Nucleus accumbens (tissue), 56 donors: Measurements from ENCODE around the gene MAPK8.

Experiments
- DNase-seq, 56 donors: peaks; one replicate each; lab custom pipeline; 2025; lab: John Stamatoyannopoulos, UW

MAPK8 gene

DNA sequence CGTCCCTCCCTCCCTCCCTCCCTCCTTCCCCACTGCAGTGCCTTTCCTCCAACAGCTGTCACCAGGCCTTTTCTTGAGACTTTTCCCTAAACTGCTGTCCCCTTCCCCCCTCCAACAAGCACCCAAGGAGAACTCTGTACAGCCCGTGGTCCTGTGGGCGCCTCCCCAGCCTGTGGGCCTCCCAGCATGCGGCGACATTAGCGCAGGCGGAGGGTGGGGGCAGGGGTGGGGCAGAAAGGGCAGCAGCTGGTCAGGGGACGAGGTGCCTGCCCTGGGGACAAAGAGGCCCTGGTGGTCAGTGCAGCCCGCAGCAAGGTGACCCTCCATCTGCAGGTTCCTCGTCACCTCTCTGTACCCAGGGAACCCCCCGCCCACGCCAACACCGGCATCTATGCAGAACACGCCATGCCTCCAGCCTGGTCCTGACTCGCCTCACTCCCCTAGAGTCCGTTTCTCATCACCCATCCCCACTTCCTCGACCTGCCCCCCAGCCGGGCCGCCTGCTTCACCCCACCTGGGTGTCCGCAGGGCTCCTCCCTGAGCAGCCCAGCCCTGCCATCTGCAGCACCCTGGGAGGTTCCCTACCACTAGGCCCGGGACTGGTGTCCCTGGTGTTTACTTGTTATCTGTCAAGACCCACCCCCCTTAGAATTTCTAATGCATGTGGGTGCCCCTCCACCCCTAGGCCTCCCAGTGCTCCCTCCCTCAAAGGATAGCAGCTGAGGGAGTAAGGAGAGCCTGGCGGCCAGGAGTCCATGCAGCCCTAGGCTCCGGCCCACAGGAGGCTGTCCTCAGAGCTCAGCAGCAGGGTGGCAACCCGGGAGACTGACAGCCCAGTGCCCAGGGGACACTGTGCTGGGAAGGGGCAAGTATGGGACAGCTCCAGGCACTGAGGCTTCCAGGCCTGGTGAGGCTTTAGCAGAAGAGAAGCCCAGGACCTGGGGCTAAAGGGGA lies 150.6 kb downstream of the MAPK8 start:
- no peak for DNase-seq

DNA sequence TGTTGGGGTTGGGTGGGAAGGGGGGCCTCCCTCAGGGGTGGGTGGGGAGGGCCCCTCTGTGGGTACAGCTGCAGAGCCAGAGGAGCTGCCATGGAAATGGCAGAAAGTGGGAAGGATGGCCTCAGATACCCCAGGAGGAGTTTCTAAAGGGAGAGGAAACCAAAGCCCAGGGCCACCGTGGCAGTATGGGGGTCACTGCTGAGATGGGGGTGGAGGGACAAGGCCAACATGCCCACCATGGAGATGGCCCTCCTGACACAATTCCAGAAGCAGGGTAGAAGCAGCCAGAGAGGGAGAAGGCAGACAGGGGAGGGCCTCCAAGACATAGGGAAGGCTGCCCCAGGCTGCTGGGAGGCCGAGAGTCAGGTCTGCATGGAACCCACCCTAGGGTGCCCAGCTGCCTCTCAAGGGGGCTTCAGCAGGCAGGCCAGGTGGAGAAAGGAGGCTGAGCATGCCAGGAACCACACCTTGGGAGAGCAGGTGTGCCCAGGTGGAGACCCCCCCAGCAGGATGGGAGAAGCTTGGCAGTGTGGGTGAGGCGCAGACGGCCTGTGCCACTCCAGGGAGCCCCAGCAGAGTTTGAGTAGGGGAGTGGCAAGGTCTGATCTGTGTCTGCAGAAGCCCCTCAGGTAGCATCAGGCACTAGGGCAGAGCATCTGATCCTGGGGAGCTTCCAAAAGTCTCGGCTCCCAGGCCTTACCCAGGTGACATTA lies 151.6 kb downstream of the MAPK8 start:
- no peak for DNase-seq

DNA sequence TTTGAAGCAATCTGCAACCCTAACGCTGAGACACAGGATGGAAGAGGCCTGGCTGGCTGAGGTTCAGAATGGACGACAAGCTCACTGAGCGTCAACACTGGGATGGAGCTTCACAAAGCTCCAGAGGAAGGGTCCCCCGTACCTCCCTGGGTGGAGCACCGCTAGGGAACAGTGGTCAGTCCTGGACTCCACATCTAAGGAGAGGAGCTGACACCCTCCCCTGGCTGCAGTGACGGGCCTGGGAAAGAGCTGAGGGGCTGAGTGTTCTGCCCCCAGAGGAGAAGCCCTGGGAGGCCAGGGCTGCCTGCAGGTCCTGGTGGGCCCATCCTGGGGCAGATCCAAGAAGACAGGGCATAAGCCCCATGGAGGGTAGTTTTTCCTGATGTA lies 152.2 kb downstream of the MAPK8 start:
- no peak for DNase-seq

DNA sequence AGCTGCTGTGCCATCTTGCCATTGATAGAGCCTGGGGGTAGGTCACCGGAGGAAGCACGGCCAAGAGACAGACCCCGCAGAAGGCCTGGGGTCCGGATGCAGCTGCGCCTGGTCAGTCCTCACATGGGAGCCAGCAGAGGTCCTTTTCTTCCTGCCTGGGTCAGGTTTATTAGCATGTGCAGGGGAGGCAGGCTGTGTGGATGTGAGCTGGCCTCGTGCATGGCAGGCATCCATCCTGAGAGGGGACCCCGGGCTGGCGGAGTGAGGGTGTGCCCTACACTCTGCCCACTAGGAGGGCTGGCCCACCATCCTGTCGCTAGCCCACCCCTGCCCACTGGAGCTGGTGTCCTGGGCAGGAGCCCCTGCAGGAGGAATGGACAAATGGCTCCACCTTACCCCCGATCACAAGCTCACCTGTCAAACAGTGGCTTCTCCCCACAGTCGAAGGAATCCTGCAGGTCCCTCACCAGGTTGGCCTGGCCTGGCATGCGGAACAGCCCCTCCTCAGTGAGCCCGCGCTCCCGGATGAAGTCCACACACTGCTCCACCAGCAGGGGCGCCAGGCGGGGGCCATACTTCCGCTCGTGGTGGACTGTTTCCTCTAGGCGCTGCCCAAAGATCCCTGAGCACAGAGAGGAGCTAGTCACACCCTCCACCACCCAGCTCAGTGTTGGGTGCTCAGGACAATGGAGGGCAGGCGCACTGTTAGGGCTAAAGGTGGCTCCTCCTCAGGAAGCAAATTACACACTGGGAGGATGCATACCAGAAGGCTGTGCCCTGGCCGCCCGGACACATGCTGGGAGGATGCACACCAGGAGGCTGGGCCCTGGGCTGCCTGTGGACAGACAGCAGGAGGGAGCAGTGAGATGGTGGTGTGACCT lies 153.0 kb downstream of the MAPK8 start:
- no peak for DNase-seq

DNA sequence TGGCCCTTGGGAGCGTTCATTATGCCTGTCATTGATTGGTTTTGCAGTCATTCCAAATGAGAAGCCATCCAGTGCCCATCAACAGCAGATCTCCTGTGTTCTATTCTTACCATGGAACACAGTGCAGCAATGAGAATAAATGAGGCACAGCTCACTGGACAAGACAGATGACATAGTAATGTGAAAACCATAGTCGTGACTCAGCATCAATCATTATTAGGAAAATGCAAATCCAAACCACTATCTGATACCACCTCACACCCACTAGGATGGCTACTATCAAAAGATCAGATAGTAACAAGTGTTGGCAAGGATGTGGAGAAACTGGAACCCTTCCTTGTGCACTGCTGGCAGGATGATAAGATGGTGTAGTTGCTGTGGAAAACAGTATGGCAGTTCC lies 153.7 kb downstream of the MAPK8 start:
- DNase-seq = no peak

DNA sequence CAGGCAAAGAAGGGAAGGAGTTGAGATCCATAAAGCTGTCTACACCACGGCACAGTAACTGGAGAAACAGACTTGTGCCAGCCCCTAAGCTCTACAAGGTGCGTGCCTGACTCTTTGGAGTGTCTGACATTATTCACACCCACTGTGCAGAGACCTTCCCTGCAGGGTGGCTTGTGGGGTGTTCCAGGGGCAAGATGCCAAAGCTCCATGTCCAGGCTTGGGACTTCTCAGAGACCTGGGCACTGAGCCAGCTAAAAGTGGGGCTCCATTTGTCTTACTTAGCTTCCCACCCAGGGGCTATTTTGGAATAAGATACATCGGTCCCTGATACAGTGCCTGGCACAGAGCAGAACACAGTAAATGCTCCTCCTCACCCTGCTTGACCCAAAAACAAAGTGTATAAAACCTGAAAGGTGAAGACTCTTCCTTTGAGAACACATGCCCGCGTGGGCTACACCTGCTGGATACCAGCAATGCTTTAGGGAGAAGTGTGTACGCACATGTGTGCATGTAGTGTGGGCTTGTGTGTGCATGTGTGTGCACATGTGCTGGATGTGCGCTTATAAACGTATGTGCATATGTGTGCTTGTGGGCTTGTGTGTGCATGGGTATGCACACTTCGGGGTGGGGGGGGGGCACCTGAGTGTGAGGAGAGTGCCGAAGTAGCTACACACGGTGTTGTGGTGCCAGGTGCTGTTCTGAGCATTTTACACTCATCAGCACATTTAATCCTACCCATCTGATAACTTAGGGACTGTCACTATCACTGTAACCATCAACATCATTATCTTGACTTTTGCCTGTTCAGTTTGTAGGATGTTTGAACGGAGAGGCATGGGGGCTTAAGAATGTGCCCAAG lies 155.4 kb downstream of the MAPK8 start:
- no peak for DNase-seq

DNA sequence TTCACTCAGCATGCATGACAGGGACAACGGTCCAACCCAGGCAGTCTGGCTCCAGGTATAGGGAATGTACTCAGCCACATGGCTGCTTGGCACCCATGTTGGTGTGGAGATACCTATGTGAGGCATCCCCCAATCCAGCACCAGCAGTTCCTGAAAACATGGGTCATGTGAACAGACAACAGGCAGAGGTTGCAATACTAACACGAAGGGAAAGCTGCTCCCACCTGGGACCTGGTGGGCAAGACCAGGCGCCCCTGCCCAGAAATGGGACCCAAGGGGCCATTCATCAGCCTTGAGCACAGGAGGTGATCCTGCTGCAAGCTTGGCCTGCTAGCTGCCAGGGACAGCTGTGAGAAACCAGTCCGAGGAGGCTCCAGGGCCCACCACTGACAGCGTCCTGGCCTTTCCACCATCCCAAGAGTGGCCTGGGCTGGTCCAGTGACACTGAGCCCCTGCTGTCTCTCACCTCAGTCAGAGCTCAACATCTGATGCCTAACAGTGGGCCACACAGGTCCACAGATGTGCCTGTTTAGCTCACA lies 156.1 kb downstream of the MAPK8 start:
- no peak for DNase-seq

DNA sequence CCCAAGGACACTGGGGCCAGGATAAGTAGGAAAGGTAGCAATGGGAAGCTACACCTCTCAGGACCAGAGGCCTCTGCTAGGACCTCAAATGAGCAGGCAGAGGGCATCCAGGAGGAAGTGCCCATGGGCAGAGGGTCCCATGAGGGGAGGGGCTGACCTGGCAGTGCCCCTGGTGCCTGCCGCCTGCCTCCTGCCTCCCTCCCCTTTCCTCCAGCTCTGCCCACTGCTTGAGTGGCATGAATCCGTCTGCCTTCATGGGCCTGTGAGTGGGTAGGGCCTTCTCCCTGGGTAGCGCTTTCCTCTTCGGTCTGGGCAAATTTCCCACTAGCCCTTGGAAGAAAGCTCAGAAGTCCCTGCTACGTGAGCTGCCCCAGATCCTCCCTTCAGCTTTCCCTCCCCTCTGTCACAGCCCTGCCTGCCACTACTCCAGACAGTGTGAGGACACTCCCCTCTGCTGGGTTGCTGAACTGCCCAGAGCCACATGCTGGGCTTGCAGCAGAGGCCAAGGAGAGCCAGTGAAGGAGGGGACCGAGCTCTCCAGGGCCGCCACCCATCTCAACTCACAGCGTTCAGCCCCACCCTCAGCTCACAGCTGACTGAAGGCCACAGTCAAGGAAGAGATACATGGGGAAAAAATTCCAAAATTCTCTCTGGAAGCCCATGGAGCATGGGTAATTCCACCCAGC lies 157.0 kb downstream of the MAPK8 start:
- DNase-seq = peak in 1 of 56 donors; percentile 26

DNA sequence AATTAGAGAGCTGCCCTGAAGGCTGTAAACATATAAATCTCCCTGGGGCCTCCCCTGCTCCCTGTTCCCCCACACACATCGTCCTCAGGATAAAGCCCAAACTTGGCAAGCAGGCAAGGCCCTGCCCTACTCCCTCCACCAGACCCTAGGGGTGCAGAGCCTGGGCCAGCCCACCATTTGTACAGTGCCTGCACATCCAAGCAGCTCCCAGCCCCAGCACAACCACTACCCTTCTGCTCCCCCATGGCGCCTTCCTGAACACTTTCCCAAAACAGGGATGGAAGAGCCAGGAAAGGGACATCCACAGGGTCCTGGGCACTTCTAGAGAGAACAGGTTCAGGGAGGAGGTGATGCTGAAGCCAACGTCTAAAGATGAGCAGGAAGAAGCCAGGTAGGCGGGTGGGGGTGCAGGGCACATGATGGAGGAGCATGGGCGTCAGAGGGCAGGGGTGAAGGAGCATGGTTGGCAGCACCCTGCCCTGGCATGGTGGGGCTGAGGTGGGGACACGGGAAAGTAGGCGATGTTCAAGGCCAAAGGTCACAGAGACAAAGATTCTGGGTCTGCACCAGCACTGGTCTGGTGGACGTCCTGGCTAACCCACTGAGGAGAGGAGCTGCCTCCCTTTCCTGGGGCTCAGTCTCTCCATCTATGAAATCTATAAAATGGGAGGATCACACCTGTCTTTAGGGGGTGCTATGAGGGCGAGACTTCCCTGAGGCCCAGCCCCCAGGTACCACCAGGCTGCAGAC lies 157.8 kb downstream of the MAPK8 start:
- DNase-seq = no peak

DNA sequence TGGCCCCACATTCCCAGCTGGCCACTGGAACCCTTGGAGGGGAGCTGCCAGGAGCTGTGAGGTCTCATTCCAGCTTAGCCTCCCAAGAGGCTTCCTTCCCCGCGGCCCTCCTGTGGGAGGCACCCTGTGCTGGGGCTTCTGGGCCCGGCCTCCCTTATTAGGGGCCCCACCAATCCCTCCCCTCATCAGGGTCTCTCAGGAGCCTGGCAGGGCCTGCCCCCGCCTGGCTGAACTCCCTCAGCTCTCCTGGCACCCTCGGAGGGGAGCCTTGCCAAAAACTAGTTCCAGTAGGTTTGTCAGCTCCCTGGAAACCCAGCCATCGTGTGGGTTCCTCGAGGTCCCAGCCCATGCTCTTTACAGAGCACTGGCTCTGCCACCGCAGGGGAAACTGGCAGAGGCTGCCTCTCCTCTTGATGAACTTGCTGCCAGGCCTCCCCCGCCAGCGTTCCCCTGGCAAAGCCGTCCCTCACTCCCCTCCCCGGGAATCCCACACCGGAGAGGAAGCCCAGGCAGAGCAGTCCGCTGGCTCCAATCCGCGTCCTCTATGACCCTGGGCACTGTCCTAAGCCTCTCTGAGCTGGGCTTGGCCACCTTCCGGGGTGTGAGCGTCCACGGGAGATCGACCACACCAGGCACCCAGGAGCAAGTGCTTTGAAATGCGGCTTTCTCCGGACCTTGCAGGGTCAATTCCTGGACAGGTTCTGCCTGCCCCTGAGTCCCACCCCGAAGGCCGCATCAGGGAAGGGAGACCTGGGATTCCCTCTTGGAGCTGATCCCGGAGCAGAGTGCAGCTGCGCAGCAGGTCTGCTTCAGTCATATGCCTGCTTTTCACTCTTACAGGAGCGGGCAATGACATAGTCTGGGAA lies 158.6 kb downstream of the MAPK8 start:
- peak in 40 of 56 donors; percentile 19 to 80 (median 50) for DNase-seq

DNA sequence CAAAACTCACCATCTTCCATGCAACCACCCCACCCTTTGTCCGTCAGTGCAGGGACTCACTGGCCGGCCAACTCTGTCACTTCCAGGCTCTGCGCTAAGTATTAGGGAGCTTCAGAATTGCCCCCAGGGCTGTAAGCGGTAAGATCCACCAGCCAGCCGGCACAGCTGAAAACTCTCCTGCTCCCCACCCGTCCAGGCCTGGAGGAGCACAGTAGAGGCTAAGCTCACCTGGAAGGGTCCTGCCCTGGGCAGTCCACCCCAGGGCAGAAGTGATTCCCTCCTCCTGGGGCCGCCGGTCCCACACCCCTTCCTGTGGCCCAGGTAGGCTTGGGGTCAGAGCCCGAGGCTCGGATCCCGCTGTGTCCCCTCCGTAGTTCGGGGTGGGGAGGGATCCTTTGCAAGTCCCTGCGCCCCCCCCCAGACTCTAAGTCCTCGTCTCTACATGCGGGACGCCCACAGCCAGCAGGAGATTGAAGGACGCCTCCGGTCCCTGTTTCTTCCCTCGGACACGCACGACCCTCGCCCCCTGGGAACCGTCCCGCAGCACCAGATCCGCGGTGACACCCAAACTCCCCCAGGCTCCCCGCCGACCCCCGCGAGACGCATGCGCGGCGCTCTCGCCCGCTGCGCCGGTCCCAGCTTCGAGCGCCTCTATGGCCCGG lies 159.5 kb downstream of the MAPK8 start:
- DNase-seq = peak in 1 of 56 donors; percentile 16

DNA sequence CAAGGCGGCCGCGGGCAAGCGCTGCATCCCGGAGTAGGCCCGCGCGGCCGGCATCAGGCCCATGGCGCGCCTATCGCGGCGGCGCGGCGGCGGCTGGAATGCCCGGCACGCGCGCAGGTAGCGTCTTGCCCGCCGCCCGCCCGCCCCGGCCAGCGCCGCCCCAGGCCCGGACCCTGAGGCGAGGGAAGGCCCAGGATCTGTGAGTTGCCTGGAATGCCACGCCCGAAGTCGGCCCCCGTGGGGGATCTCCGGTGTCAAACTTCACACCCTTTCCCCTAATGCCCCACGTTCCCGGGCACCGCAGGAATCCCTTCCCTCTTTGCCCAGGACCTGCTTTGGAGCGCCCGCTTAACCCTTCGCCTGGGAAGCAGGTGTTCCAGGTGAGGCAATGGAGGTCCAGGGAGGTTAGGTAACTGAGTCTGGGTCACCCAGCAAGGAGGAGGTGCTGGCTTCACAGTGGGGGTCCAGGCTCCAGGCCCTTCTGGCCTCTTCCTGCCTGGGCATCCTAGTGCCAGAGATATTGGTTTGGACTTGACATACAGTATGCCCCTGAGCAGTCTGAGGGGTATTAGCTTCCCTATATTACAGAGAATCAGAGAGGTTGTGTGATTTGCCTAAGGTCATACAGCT lies 160.2 kb downstream of the MAPK8 start:
- no peak for DNase-seq

DNA sequence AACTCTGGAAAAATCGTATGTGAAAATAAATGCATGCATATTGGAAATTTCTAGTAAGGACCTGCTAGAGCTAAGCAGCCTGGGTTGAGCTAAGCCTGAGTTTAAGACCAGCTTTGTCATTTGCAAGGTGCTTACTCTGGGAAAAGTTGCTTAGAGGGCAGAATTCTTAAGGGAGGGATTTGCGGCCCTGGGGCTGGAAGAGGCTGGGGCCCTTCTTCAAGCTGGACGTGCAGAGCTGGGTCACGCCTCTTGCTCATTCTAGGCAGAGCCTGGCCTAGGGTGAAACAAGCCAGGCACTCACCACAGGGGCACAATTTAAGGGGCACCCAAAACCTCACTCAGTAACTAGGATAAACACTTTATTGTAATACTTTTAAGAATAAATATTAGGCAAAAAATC lies 161.2 kb downstream of the MAPK8 start:
- no peak for DNase-seq

DNA sequence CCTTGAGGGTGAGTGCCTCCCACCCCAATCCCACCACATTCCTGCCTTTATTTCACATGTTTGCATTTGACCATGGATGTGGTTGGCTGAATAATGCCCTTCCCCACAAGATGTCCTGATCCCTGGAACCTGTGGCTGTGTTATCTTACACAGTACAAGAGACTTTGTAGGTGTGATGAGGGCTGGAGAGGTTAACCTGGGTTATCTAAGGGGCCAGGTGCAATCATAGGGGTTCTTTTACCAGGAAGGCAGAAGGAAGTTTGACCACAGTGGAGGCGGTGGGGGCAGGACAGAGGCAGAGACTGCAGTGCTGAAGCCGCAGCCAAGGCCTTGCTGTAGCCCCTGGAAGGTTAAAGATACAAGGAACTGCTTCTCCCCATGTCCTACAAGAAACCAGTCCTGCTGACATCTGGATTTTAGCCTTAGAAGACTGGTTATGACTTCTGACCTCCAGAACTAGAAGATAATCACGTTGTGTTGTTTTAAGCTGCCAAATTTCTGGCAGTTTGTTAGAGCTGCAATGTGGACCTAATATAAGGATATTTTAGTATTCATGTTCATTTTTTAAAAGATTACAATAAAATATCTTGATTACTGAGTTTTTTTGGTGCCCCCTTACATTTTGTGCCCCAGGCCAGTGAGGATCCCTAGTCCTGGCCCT lies 161.8 kb downstream of the MAPK8 start:
- DNase-seq = no peak

DNA sequence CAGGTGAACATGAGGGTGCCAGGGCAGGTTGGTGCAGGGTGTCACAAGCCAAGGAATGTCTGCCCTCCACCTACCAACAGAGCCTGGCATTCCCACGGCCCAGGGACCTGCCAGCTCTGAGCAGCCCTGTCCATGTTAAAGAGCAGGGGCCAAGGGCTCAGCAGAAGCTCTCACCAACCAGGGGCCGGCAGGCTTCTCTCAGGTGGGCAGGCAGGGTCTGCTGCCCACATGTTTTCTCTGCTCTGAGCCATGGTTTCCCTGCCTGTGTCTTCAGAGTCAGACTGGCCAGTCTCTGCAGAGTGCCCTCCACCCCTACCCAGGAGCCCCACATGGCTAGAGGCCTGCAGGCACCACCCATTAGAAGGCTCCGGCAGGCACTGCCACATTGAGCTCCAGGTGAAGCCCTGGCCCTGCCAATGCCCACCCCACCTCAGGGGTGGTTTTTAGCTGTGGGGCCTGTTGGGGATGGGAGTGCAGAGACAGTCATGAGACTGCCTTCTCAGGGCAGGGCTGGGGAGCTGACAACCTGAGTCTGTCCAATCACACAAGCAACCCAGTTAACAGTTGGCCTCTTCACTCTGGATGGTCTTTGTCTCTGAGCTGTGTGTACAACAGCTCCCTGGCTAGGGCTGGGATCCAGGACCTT lies 162.5 kb downstream of the MAPK8 start:
- no peak for DNase-seq
